Measurements from ENCODE around the gene VWA3A.

DNA sequence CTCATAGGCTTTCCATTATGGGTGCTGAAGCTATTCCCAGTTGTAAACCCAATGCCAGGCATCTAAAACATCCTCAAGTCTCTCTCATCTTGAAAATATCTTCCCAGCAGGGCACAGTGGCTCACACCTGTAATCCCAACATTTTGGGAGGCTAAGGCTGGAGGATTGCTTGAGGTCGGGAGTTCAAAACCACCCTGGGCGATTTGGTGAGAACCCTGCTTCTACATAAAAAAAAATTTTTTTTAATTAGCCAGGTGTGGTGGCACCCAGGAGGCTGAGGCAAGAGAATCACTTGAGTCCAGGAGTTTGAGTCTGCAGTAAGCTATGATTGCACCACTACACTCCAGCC lies 100.7 kb downstream of the VWA3A start:
- TF ChIP-seq, protein P1, sequence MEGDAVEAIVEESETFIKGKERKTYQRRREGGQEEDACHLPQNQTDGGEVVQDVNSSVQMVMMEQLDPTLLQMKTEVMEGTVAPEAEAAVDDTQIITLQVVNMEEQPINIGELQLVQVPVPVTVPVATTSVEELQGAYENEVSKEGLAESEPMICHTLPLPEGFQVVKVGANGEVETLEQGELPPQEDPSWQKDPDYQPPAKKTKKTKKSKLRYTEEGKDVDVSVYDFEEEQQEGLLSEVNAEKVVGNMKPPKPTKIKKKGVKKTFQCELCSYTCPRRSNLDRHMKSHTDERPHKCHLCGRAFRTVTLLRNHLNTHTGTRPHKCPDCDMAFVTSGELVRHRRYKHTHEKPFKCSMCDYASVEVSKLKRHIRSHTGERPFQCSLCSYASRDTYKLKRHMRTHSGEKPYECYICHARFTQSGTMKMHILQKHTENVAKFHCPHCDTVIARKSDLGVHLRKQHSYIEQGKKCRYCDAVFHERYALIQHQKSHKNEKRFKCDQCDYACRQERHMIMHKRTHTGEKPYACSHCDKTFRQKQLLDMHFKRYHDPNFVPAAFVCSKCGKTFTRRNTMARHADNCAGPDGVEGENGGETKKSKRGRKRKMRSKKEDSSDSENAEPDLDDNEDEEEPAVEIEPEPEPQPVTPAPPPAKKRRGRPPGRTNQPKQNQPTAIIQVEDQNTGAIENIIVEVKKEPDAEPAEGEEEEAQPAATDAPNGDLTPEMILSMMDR (conservative IDR thresholded peaks at IDR 0.05; ENCODE audit: low read length): no peak
- TF ChIP-seq EZH2phosphoT487 (IDR thresholded peaks at IDR 0.05; ENCODE audit: borderline replicate concordance, low read depth, low read length): no peak
